Esophagus muscularis mucosa (tissue), 3 donors: ENCODE measurements around the gene WDR87.

ENCODE experiments used
- POLR2A ChIP-seq: fragments of 450-650 bp; IDR thresholded peaks from one replicate; pipeline ENCODE4 v1.6.1; 2017; ENCODE audit warnings: antibody characterized with exemption, moderate library complexity, mild to moderate bottlenecking, low read depth
- TF ChIP-seq, protein P1 (sequence below), 3 experiments: fragments of 200-600 bp in 2 of 3; fragments of 450-650 bp in 1 of 3; sonication (generic) in 2 of 3; IDR thresholded peaks; one replicate each; pipeline ENCODE4 v1.5.1; 2017 to 2019; ENCODE audit warnings: antibody characterized with exemption in 3 of 3, mild to moderate bottlenecking in 2 of 3, moderate library complexity in 1 of 3

DNA sequence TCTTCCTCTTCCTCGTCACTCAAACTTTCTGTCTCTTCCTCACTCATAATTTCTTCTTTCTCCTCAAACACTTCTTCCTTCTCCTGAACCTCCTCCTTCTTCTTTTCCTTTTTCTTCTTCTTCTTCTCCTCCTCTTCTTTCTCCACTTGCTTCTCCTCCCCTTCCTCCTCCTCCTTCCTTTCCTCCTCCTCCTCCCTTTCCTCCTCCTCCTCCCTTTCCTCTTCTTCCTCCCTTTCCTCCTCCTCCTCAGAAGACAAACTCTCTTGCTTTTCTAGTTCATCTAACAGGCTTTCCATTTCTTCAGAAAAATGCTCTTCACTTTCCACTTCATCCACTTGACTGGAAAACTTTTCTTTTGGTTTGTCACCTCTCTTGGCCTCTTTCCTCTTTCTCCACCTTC is 19.8 kb downstream of the WDR87 start:
- TF ChIP-seq, protein P1, sequence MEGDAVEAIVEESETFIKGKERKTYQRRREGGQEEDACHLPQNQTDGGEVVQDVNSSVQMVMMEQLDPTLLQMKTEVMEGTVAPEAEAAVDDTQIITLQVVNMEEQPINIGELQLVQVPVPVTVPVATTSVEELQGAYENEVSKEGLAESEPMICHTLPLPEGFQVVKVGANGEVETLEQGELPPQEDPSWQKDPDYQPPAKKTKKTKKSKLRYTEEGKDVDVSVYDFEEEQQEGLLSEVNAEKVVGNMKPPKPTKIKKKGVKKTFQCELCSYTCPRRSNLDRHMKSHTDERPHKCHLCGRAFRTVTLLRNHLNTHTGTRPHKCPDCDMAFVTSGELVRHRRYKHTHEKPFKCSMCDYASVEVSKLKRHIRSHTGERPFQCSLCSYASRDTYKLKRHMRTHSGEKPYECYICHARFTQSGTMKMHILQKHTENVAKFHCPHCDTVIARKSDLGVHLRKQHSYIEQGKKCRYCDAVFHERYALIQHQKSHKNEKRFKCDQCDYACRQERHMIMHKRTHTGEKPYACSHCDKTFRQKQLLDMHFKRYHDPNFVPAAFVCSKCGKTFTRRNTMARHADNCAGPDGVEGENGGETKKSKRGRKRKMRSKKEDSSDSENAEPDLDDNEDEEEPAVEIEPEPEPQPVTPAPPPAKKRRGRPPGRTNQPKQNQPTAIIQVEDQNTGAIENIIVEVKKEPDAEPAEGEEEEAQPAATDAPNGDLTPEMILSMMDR (IDR thresholded peaks at IDR 0.05), result no peak
- no peak for TF ChIP-seq POLR2A
